ENCODE measurements around the gene TACR1. TPM values are rescaled to one million over a fixed set of nuclear protein-coding genes. Genes with fewer than 3 reads are reported as not detected.
"Not testable (repeated sequence)": the region's sequence is repeated elsewhere in the genome, so short reads cannot be mapped to it uniquely, and the experiment has no call there.

The TACR1 gene
- total RNA-seq, 1 experiment from 2014 or later = not detected

GRCh38 chr2:75222527-75222926 is 23.2 kb upstream of the TACR1 start:
- no peak overlapping the region for H2AFZ ChIP-seq (ENCODE audit: low read length)
- H3K4me1 ChIP-seq (ENCODE audit: insufficient read depth, low read length) = peaks cover 9% of the 10 kb centered on the region
- POLR2A ChIA-PET (ENCODE audit: unreplicated experiment) = no interaction called here
- BruUV-seq (replicated peaks) = no TSS peak
- no peak overlapping the region for H3K4me3 ChIP-seq (ENCODE audit: low read length)
- no peak overlapping the region for H3K9ac ChIP-seq (ENCODE audit: low read length)
- no peaks in the 10 kb centered on the region for H3K9me3 ChIP-seq (ENCODE audit: low read length)
- H3F3A ChIP-seq (ENCODE audit: low read length, unreplicated experiment) = no peaks in the 10 kb centered on the region
- CTCF ChIA-PET = no interaction called here
- H3K79me2 ChIP-seq (ENCODE audit: low read length) = no peaks in the 10 kb centered on the region
- TF ChIP-seq EZH2phosphoT487 (IDR thresholded peaks at IDR 0.05; ENCODE audit: borderline replicate concordance, low read length) (no peak), CTCF (conservative IDR thresholded peaks at IDR 0.05; ENCODE audit: low read depth, low read length) (no peak), EZH2 (IDR thresholded peaks at IDR 0.05; ENCODE audit: low read length, unreplicated experiment) (no peak)
- H3K27ac ChIP-seq (ENCODE audit: low read length) = no peak overlapping the region
- H3K27me3 ChIP-seq (ENCODE audit: low read length) = no peaks in the 10 kb centered on the region
- no peak overlapping the region for H3K4me2 ChIP-seq (ENCODE audit: low read length)
- DNase-seq (no peak), ATAC-seq (no peak)
- H3K36me3 ChIP-seq (ENCODE audit: low read depth, low read length) = no peaks in the 10 kb centered on the region
- intact Hi-C loops (cut with micrococcal nuclease) = no loop called here
- H3K9me2 ChIP-seq (replicated peaks; ENCODE audit: low read length) = no peaks in the 10 kb centered on the region
- no peaks in the 10 kb centered on the region for H4K20me1 ChIP-seq (ENCODE audit: low read length)

GRCh38 chr2:75221862-75222261 is 22.5 kb upstream of the TACR1 start:
- H3K9me2 ChIP-seq (replicated peaks; ENCODE audit: low read length) = no peaks in the 10 kb centered on the region
- DNase-seq (peak; percentile 62), ATAC-seq (peak; percentile 64)
- no peaks in the 10 kb centered on the region for H4K20me1 ChIP-seq (ENCODE audit: low read length)
- no peak overlapping the region for H2AFZ ChIP-seq (ENCODE audit: low read length)
- H3K27ac ChIP-seq (ENCODE audit: low read length) = no peak overlapping the region
- H3K4me1 ChIP-seq (ENCODE audit: insufficient read depth, low read length) = peaks cover 9% of the 10 kb centered on the region
- no peak for TF ChIP-seq CTCF (conservative IDR thresholded peaks at IDR 0.05; ENCODE audit: low read depth, low read length)
- TF ChIP-seq EZH2phosphoT487 (IDR thresholded peaks at IDR 0.05; ENCODE audit: borderline replicate concordance, low read length) = no peak
- no peak for TF ChIP-seq EZH2 (IDR thresholded peaks at IDR 0.05; ENCODE audit: low read length, unreplicated experiment)
- no peak overlapping the region for H3K4me3 ChIP-seq (ENCODE audit: low read length)
- BruUV-seq (replicated peaks) = no TSS peak
- no peak overlapping the region for H3K4me2 ChIP-seq (ENCODE audit: low read length)
- intact Hi-C loops (cut with micrococcal nuclease) = no loop called here
- no peaks in the 10 kb centered on the region for H3K27me3 ChIP-seq (ENCODE audit: low read length)
- no peaks in the 10 kb centered on the region for H3K9me3 ChIP-seq (ENCODE audit: low read length)
- no peak overlapping the region for H3K9ac ChIP-seq (ENCODE audit: low read length)
- POLR2A ChIA-PET (ENCODE audit: unreplicated experiment) = interaction anchor here (0.5 kb wide), 1 partner anchor 107 kb away, joined by 3 read pairs; no protein-coding TSS in a partner anchor
- no peaks in the 10 kb centered on the region for H3F3A ChIP-seq (ENCODE audit: low read length, unreplicated experiment)
- no peaks in the 10 kb centered on the region for H3K36me3 ChIP-seq (ENCODE audit: low read depth, low read length)
- H3K79me2 ChIP-seq (ENCODE audit: low read length) = no peaks in the 10 kb centered on the region
- CTCF ChIA-PET = no interaction called here

- H3K4me2 ChIP-seq (ENCODE audit: low read length); H3K36me3 ChIP-seq (ENCODE audit: low read depth, low read length); H3K4me1 ChIP-seq (ENCODE audit: insufficient read depth, low read length); H3K27me3 ChIP-seq (ENCODE audit: low read length); CTCF ChIA-PET; H3F3A ChIP-seq (ENCODE audit: low read length, unreplicated experiment); BruUV-seq (replicated peaks); H3K9me3 ChIP-seq (ENCODE audit: low read length); H3K27ac ChIP-seq (ENCODE audit: low read length); H3K9ac ChIP-seq (ENCODE audit: low read length); ATAC-seq; H2AFZ ChIP-seq (ENCODE audit: low read length); DNase-seq; H3K9me2 ChIP-seq (replicated peaks; ENCODE audit: low read length); H4K20me1 ChIP-seq (ENCODE audit: low read length); H3K4me3 ChIP-seq (ENCODE audit: low read length); POLR2A ChIA-PET (ENCODE audit: unreplicated experiment); intact Hi-C loops (cut with micrococcal nuclease); H3K79me2 ChIP-seq (ENCODE audit: low read length): not testable (repeated sequence)
Measured at GRCh38 chr2:75219213-75219612, 19.9 kb upstream of the TACR1 start.
